Coronary artery (tissue), 2 donors: Measurements from ENCODE around the gene DMBT1.
A peak's percentile ranks its signal among the peaks of the same experiment; 100 is the strongest.

Experiments used
- DNase-seq: peaks from one replicate; pipeline ENCODE4 v3.0.0-alpha.2; 2017; ENCODE audit warnings: low spot score
- H3K27ac ChIP-seq, 2 donors: fragments of 200-600 bp; sonication (generic); one replicate each; pipeline ENCODE4 v1.5.1; 2016 to 2019
- H3K4me3 ChIP-seq: fragments of 200-600 bp; sonication (generic); 2 replicates; pipeline ENCODE4 v1.5.1; 2016; ENCODE audit warnings: mild to moderate bottlenecking, moderate library complexity
- TF ChIP-seq, protein P1 (sequence below): fragments of 200-600 bp; sonication (generic); IDR thresholded peaks from one replicate; pipeline ENCODE4 v1.5.1; 2019; ENCODE audit warnings: antibody characterized with exemption

The DMBT1 gene

GRCh38 chr10:122519873-122520272 lies 40.7 kb upstream of the DMBT1 start:
- no peak overlapping the region for H3K4me3 ChIP-seq

DNA sequence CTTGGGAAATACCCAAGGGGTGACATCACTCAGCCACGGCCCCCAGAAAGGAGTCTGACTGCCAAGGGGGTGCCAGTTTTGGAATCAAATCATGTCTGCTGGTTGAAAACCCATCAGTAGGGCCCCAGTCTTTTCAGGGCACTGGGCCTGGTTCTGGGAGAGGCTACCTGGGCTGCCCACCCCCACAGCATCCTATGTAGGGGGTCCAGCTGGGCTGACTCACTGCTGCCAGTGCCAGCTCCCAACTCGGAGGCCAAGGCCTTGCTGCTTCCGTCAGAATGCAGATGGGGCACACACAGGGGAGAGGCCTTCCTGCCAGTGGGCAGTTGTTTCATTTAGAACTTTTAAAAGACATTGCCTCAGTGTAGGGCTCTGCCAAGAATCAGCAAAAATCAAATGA lies 39.5 kb upstream of the DMBT1 start:
- TF ChIP-seq, protein P1, sequence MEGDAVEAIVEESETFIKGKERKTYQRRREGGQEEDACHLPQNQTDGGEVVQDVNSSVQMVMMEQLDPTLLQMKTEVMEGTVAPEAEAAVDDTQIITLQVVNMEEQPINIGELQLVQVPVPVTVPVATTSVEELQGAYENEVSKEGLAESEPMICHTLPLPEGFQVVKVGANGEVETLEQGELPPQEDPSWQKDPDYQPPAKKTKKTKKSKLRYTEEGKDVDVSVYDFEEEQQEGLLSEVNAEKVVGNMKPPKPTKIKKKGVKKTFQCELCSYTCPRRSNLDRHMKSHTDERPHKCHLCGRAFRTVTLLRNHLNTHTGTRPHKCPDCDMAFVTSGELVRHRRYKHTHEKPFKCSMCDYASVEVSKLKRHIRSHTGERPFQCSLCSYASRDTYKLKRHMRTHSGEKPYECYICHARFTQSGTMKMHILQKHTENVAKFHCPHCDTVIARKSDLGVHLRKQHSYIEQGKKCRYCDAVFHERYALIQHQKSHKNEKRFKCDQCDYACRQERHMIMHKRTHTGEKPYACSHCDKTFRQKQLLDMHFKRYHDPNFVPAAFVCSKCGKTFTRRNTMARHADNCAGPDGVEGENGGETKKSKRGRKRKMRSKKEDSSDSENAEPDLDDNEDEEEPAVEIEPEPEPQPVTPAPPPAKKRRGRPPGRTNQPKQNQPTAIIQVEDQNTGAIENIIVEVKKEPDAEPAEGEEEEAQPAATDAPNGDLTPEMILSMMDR: no peak
- Histone ChIP-seq H3K27ac (no peak overlapping the region), H3K4me3 (no peak overlapping the region)
- DNase-seq: no peak

More at GRCh38 chr10:122519873-122520272, 40.7 kb upstream of the DMBT1 start:
- DNase-seq: no peak
- TF ChIP-seq, protein P1: no peak
- H3K27ac ChIP-seq: no peak overlapping the region

DNA sequence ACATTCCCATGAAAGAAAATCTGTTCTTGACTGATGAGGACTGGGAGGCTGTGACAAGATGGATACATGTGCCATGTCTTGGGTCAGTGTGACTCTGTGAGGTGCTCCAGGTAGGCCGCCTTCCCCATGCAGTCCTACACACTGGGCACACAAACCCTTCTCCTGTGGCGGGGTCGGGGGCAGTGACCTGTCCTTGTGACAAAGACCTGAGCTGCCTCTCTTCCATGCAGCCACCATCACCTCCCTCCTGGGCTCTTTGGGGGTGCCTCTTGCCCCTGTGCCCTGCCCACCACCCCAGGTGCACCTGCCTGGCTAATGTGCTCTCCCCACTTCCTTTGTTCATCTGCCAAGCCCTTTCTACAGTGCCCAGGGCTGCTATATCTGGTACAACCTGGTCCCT lies 35.7 kb upstream of the DMBT1 start:
- no peak overlapping the region for H3K27ac ChIP-seq
- TF ChIP-seq, protein P1: no peak
- no peak for DNase-seq

GRCh38 chr10:122525788-122526187 lies 34.8 kb upstream of the DMBT1 start:
- Histone ChIP-seq H3K27ac (no peak overlapping the region), H3K4me3 (no peak overlapping the region)
- TF ChIP-seq, protein P1: no peak
- no peak for DNase-seq

More for the DNA sequence above, 35.7 kb upstream of the DMBT1 start:
- no peak overlapping the region for H3K4me3 ChIP-seq

DNA sequence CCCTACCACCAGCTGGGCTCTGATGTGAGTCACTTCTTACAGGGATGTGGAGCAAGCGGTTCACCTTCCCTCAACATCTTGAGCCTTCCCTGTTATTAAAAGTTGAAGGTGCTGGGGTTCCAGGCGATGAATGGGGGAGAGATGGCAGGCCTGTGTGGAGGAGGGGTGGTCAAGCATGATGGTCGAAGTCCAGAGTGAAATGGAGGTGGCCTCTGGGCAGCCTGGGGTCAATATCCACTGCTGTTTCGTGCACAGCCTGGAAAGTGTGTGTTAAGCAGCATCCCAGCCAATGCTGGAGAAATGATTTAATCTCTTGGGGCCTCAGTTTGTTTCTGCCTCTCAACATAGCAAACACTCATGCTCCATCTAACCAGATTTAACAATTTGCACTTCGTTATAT lies 33.7 kb upstream of the DMBT1 start:
- no peak for DNase-seq
- Histone ChIP-seq H3K4me3 (no peak overlapping the region), H3K27ac (no peak overlapping the region)
- TF ChIP-seq, protein P1: no peak

DNA sequence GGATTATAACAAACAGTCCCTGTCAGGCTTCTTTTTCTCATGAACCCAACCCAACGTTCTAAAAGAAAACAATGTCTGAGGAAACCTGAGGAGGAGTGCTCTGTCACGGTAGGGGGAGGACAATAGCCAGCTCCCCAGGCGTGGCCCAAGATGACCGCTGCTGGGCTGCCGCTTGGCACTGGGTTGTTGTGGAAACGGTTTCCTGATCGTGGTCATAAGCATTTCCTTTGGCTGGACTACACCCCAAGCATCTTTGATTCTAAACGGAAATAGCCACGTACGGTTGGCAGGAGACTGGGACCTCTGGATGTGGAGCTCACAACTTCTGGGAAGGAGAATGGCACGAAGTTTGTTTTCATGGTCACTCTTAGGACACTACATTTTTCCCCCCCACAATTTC lies 30.4 kb upstream of the DMBT1 start:
- TF ChIP-seq, protein P1: no peak
- H3K27ac ChIP-seq: peak overlapping the region in 1 of 2 donors; percentile 35
- no peak for DNase-seq
- H3K4me3 ChIP-seq: no peak overlapping the region

GRCh38 chr10:122531261-122531660 lies 29.3 kb upstream of the DMBT1 start:
- TF ChIP-seq, protein P1: no peak
- Histone ChIP-seq H3K27ac (no peak overlapping the region), H3K4me3 (no peak overlapping the region)
- DNase-seq: no peak
